Fibroblast of villous mesenchyme (primary cell): ENCODE measurements around the gene DLX5. TPM values are rescaled to one million over a fixed set of nuclear protein-coding genes. Genes with fewer than 3 reads are reported as not detected.

Source experiments
- DNase-seq: peaks from one replicate; pipeline ENCODE4 v3.0.0-alpha.2; 2010; ENCODE audit warnings: low read depth
- H3K4me3 ChIP-seq: 2 replicates; pipeline ENCODE4 v1.5.1; 2011; ENCODE audit warnings: low read depth, mild to moderate bottlenecking, low read length
- CTCF ChIP-seq: IDR thresholded peaks from 2 replicates; pipeline ENCODE4 v1.5.1; 2012; ENCODE audit warnings: low read depth, mild to moderate bottlenecking, low read length; ENCODE audit not compliant: insufficient read depth
- small RNA-seq: library from RNA; depleted of rRNA; stranded (forward); fragments of <200 nt; gene quantifications from one replicate; pipeline ENCODE3, GENCODE V24; 2012
- total RNA-seq: library from RNA; depleted of rRNA; stranded (reverse); fragments of >200 nt; gene quantifications from 2 replicates; pipeline ENCODE4 v1.2.3, GENCODE V29; 2012

Gene DLX5
- total RNA-seq, 1 donor: not detected

- TF ChIP-seq CTCF: no peak
- peak; percentile 10 for DNase-seq
These were observed 50.6 kb downstream of the DLX5 start for GRCh38 chr7:96973986-96974385.

DNA sequence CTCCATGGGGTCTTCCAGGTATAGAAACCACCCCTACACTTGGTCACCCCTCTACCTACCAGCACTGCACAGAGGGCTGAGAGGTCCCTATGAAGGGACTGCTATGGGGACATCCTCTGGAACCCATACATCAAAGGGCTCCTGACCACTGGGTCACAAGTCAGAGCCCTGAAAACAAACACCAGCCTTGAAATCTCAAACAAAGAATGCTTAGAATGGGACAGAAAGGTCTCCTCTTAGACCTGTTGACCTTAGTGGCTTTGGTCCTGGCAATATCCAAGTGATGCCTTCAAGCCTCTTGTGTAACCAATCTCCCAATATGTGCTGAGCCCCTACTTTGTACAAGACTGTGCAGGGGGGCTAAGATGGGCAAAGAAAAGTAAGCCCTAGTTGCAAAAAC lies 53.9 kb downstream of the DLX5 start:
- TF ChIP-seq CTCF: no peak
- H3K4me3 ChIP-seq: no peak overlapping the region
- no peak for DNase-seq

More at GRCh38 chr7:96973986-96974385, 50.6 kb downstream of the DLX5 start:
- H3K4me3 ChIP-seq: no peak overlapping the region

Small RNA genes lying within 50 kb of the gene (small RNA-seq; reads per million reads assigned to genes)
- not detected for gene RF01778

Other genes with a start within 250 kb of the DLX5 start
- gene DLX6, start 19.3 kb downstream of the DLX5 start, total RNA-seq: not detected in 2 replicates
- gene SDHAF3, start 92.9 kb upstream of the DLX5 start, total RNA-seq: 10.4 and 11.3 TPM in 2 replicates